Uterus (tissue), 4 donors: ENCODE measurements around the gene LRRN3. TPM values are rescaled to one million over a fixed set of nuclear protein-coding genes. Genes with fewer than 3 reads are reported as not detected.

Experiments used
- DNase-seq, 2 donors: peaks; one replicate each; pipeline ENCODE4 v3.0.0-alpha.2; 2019 to 2020
- H3K27ac ChIP-seq, 2 donors: fragments of 200-600 bp; sonication (generic); 1 replicate in 1 of 2; 2 replicates in 1 of 2; pipeline ENCODE4 v1.5.1; 2016 to 2018
- H3K27me3 ChIP-seq, 2 donors: fragments of 200-600 bp; sonication (generic); one replicate each; pipeline ENCODE4 v1.5.1; 2018 to 2019; ENCODE audit warnings: control low read depth in 1 of 2
- H3K36me3 ChIP-seq, 2 donors: fragments of 200-600 bp; sonication (generic); one replicate each; pipeline ENCODE4 v1.5.1; 2019; ENCODE audit warnings: control low read depth in 1 of 2
- H3K4me1 ChIP-seq, 2 donors: fragments of 200-600 bp; sonication (generic); one replicate each; pipeline ENCODE4 v1.5.1; 2018 to 2019; ENCODE audit warnings: control low read depth in 1 of 2
- H3K4me3 ChIP-seq, 2 donors: fragments of 200-600 bp; sonication (generic); 1 replicate in 1 of 2; 2 replicates in 1 of 2; pipeline ENCODE4 v1.5.1; 2018 to 2019; ENCODE audit warnings: mild to moderate bottlenecking in 1 of 2
- H3K9me3 ChIP-seq, 2 donors: fragments of 200-600 bp; sonication (generic); one replicate each; pipeline ENCODE4 v1.5.1; 2019; ENCODE audit warnings: control low read depth in 1 of 2
- CTCF ChIP-seq, 4 experiments: fragments of 200-600 bp in 2 of 4; fragments of 450-650 bp in 2 of 4; sonication (generic) in 2 of 4; IDR thresholded peaks; one replicate each; pipeline ENCODE4 v1.5.1; 2016 to 2019; ENCODE audit warnings: antibody characterized with exemption in 4 of 4, mild to moderate bottlenecking in 2 of 4, moderate library complexity in 1 of 4
- POLR2A ChIP-seq, 2 donors: fragments of 450-650 bp; IDR thresholded peaks; one replicate each; pipeline ENCODE4 v1.6.1; 2016; ENCODE audit warnings: antibody characterized with exemption in 2 of 2, mild to moderate bottlenecking in 1 of 2, moderate library complexity in 1 of 2
- intact Hi-C: fragments of 100-400 bp; cut with DNase I; formaldehyde crosslinking; loops from one replicate; pipeline ENCODE4 v1.15.1; 2023; ENCODE audit warnings: low total_unique reads
- total RNA-seq, 4 donors: library from RNA; depleted of rRNA in 3 of 4; stranded (reverse); fragments of >200 nt in 3 of 4; gene quantifications; one replicate each; pipeline versions ENCODE4 v1.1.0 to v1.2.4, GENCODE V29; 2014 to 2023
- donor health status: DM: yes; HTN: yes; CAD: no.

The LRRN3 gene
- total RNA-seq, 4 donors from 2014 or later, result 0.12 to 18.5 TPM; not detected in 2

- Histone ChIP-seq H3K9me3 (no peaks in the 10 kb centered on the region), H3K27ac (no peak overlapping the region), H3K36me3 (no peaks in the 10 kb centered on the region), H3K4me1 (no peaks in the 10 kb centered on the region), H3K4me3 (no peak overlapping the region), H3K27me3 (no peaks in the 10 kb centered on the region)
- intact Hi-C loops, result no loop called here
- no peak for DNase-seq
- TF ChIP-seq CTCF (IDR thresholded peaks at IDR 0.05) (no peak), POLR2A (IDR thresholded peaks at IDR 0.05) (no peak)
Measured at GRCh38 chr7:111047595-111047994, 43.3 kb upstream of the LRRN3 start.

- intact Hi-C loops, result no loop called here
- H3K36me3 ChIP-seq, result no peaks in the 10 kb centered on the region
- no peak overlapping the region for H3K4me3 ChIP-seq
- TF ChIP-seq POLR2A (IDR thresholded peaks at IDR 0.05) (no peak), CTCF (IDR thresholded peaks at IDR 0.05) (no peak)
- no peaks in the 10 kb centered on the region for H3K27me3 ChIP-seq
- no peaks in the 10 kb centered on the region for H3K9me3 ChIP-seq
- no peak for DNase-seq
- no peaks in the 10 kb centered on the region for H3K4me1 ChIP-seq
- H3K27ac ChIP-seq, result no peak overlapping the region
Measured at GRCh38 chr7:111049971-111050680, 40.8 kb upstream of the LRRN3 start.

- DNase-seq, result no peak
- H3K36me3 ChIP-seq, result no peaks in the 10 kb centered on the region
- no peaks in the 10 kb centered on the region for H3K27me3 ChIP-seq
- no peak for TF ChIP-seq CTCF (IDR thresholded peaks at IDR 0.05)
- TF ChIP-seq POLR2A (IDR thresholded peaks at IDR 0.05), result no peak
- no peak overlapping the region for H3K4me3 ChIP-seq
- H3K9me3 ChIP-seq, result no peaks in the 10 kb centered on the region
- intact Hi-C loops, result no loop called here
- no peak overlapping the region for H3K27ac ChIP-seq
- H3K4me1 ChIP-seq, result no peaks in the 10 kb centered on the region
Measured at GRCh38 chr7:111050875-111051416, 40.0 kb upstream of the LRRN3 start.

GRCh38 chr7:111051832-111052231 is 39.1 kb upstream of the LRRN3 start:
- Histone ChIP-seq H3K27ac (no peak overlapping the region), H3K4me1 (no peaks in the 10 kb centered on the region), H3K4me3 (no peak overlapping the region), H3K9me3 (no peaks in the 10 kb centered on the region), H3K27me3 (no peaks in the 10 kb centered on the region), H3K36me3 (no peaks in the 10 kb centered on the region)
- DNase-seq, result no peak
- intact Hi-C loops, result no loop called here
- TF ChIP-seq CTCF (IDR thresholded peaks at IDR 0.05), result no peak

GRCh38 chr7:111053035-111053434 is 37.9 kb upstream of the LRRN3 start:
- no peaks in the 10 kb centered on the region for H3K4me1 ChIP-seq
- H3K27ac ChIP-seq, result no peak overlapping the region
- intact Hi-C loops, result no loop called here
- no peak for DNase-seq
- H3K9me3 ChIP-seq, result no peaks in the 10 kb centered on the region
- H3K36me3 ChIP-seq, result no peaks in the 10 kb centered on the region
- TF ChIP-seq CTCF (IDR thresholded peaks at IDR 0.05) (no peak), POLR2A (IDR thresholded peaks at IDR 0.05) (no peak)
- no peak overlapping the region for H3K4me3 ChIP-seq
- no peaks in the 10 kb centered on the region for H3K27me3 ChIP-seq
